Adrenal gland (tissue), 5 donors: ENCODE results near the gene SIX1.

Experiments
- POLR2A ChIP-seq, 2 donors: fragments of 450-650 bp; IDR thresholded peaks; one replicate each; pipeline ENCODE4 v1.6.1; 2017; ENCODE audit warnings: antibody characterized with exemption in 2 of 2, mild to moderate bottlenecking in 2 of 2, moderate library complexity in 1 of 2
- TF ChIP-seq, protein P1 (sequence below), 6 experiments: fragments of 450-650 bp in 4 of 6; fragments of 200-600 bp in 2 of 6; sonication (generic) in 1 of 6; IDR thresholded peaks; 1 replicate in 5 of 6; 2 replicates in 1 of 6; pipeline versions ENCODE4 v1.5.1 to v1.8.0; 2016 to 2021; ENCODE audit warnings: antibody characterized with exemption in 6 of 6, mild to moderate bottlenecking in 2 of 6, moderate library complexity in 1 of 6
- donor health status: DM: no; HTN: no; CAD: no.

DNA sequence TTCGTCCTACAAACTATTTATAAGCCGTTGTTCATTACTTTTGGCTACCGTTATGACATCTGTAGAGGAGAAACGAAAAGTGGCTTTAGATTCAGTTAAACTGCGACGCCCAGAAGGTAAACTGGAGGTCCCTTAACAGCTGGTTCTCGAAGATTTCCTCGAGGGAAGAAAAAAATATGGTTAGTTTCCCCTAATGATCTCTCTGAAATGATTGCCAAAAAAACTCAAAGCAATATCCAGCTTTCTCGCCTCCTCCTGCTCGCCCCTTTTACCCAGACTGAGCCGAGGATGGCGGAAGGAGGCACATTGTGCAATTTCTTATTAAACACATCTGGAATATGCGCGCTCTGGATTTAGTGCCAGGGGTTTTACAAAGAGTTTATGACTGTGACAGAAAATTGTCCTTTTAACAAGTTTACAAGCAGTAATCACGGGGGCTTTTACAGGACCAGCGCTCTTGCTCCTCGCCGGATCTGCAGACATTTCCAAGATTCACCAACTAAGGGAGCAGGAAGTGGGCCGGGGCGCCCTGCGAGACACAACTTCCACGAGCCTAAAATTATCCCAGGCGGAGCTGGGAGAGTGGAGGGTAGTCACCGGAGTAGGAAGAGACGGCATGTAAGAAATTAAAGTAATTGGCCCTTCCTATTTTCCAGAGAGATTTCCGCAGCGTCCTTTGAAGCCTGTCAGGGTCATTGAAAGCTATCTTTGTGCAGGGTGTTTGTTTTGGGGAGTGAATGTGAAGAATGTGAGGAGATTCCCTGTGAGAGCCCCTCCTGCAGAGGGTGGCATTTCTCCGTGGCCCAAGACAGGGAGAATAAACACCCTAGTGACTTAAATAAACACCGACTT lies 5.6 kb downstream of the SIX1 start:
- TF ChIP-seq, protein P1, sequence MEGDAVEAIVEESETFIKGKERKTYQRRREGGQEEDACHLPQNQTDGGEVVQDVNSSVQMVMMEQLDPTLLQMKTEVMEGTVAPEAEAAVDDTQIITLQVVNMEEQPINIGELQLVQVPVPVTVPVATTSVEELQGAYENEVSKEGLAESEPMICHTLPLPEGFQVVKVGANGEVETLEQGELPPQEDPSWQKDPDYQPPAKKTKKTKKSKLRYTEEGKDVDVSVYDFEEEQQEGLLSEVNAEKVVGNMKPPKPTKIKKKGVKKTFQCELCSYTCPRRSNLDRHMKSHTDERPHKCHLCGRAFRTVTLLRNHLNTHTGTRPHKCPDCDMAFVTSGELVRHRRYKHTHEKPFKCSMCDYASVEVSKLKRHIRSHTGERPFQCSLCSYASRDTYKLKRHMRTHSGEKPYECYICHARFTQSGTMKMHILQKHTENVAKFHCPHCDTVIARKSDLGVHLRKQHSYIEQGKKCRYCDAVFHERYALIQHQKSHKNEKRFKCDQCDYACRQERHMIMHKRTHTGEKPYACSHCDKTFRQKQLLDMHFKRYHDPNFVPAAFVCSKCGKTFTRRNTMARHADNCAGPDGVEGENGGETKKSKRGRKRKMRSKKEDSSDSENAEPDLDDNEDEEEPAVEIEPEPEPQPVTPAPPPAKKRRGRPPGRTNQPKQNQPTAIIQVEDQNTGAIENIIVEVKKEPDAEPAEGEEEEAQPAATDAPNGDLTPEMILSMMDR (IDR thresholded peaks at IDR 0.05): no peak
- no peak for TF ChIP-seq POLR2A (IDR thresholded peaks at IDR 0.05)
